HCT116 (cell line): ENCODE results near the gene PPY. TPM values are rescaled to one million over a fixed set of nuclear protein-coding genes. Genes with fewer than 3 reads are reported as not detected.

Experiments used
- ATAC-seq: fragments of 200-7000 bp; cut with Tn5 transposase; 2 replicates; pipeline ENCODE4 v1.9.1; 2020; ENCODE audit warnings: mild to moderate bottlenecking, moderate library complexity
- BruUV-seq: library from RNA; stranded (reverse); fragments of 400-500 nt; replicated peaks from 2 replicates; lab custom pipeline; 2021; lab: Mats Ljungman, UMichigan
- CTCF ChIA-PET: fragments of 300-600 bp; sonication (Branson Sonifier 250); formaldehyde crosslinking; loops from one replicate; lab custom pipeline; 2021; ENCODE audit warnings: antibody characterized with exemption; lab: Charles Lee
- POLR2A ChIA-PET: fragments of 300-600, 350-600 bp; sonication (Branson Sonifier 250); formaldehyde crosslinking; loops from one replicate; lab custom pipeline; 2021; ENCODE audit warnings: antibody characterized with exemption; lab: Charles Lee
- RAD21 ChIA-PET, 2 experiments: fragments of 300-600 bp; sonication (Branson Sonifier 250); formaldehyde crosslinking; loops; one replicate each; lab custom pipeline; 2023; ENCODE audit warnings: low total read pairs in 2 of 2; ENCODE audit not compliant: uncharacterized antibody in 2 of 2, unreplicated experiment in 2 of 2, low non-redundant PET in 1 of 2; lab: Charles Lee
- DNase-seq: peaks from one replicate; pipeline ENCODE4 v3.0.0-alpha.2; 2010; ENCODE audit warnings: low read depth, low spot score
- H2AFZ ChIP-seq: fragments of 200-600 bp; shearing (Covaris generic), sonication (generic); 2 replicates; pipeline ENCODE4 v1.6.1; 2017; ENCODE audit warnings: low read depth, mixed run types, mixed read lengths, antibody characterized with exemption, low read length; ENCODE audit not compliant: poor library complexity, severe bottlenecking
- H3K27ac ChIP-seq: 2 replicates; pipeline ENCODE4 v1.5.1; 2012; ENCODE audit warnings: low read depth, low read length
- H3K27me3 ChIP-seq: fragments of 200-600 bp; sonication (generic); 2 replicates; pipeline ENCODE4 v1.6.1; 2016; ENCODE audit warnings: mixed run types, low read length, mixed read lengths; ENCODE audit not compliant: insufficient read depth
- H3K36me3 ChIP-seq, 2 experiments: fragments of 200-500 bp in 1 of 2; fragments of 200-600 bp in 1 of 2; sonication (Bioruptor generic) in 1 of 2; sonication (generic) in 1 of 2; 2 replicates each; pipeline versions ENCODE4 v1.5.1 to v1.6.1; 2014 to 2016; ENCODE audit warnings: low read length in 2 of 2, inconsistent platforms in 1 of 2, mixed read lengths in 1 of 2, mixed run types in 1 of 2; ENCODE audit not compliant: insufficient read depth in 2 of 2, control insufficient read depth in 1 of 2
- H3K4me1 ChIP-seq, 2 experiments: fragments of 200-600 bp in 1 of 2; sonication (generic) in 1 of 2; 2 replicates each; pipeline versions ENCODE4 v1.5.1 to v1.6.1; 2012 to 2017; ENCODE audit warnings: low read length in 2 of 2, inconsistent platforms in 1 of 2, mild to moderate bottlenecking in 1 of 2, mixed read lengths in 1 of 2, mixed run types in 1 of 2, moderate library complexity in 1 of 2; ENCODE audit not compliant: insufficient read depth in 2 of 2, control insufficient read depth in 1 of 2
- H3K4me2 ChIP-seq: fragments of 200-600 bp; sonication (generic); 2 replicates; pipeline ENCODE4 v1.6.1; 2017; ENCODE audit warnings: mixed run types, low read length, mixed read lengths
- H3K4me3 ChIP-seq, 2 experiments: fragments of 200-600 bp in 1 of 2; sonication (generic) in 1 of 2; replicated peaks in 1 of 2; 2 replicates each; pipeline ENCODE4 v1.5.1; 2011 to 2016; ENCODE audit warnings: low read length in 2 of 2, control low read depth in 1 of 2, low read depth in 1 of 2, mild to moderate bottlenecking in 1 of 2, mixed read lengths in 1 of 2, mixed run types in 1 of 2
- H3K79me2 ChIP-seq: fragments of 200-600 bp; sonication (generic); 2 replicates; pipeline ENCODE4 v1.6.1; 2017; ENCODE audit warnings: mild to moderate bottlenecking, mixed run types, low read length, moderate library complexity, mixed read lengths; ENCODE audit not compliant: insufficient read depth
- H3K9ac ChIP-seq: fragments of 200-600 bp; sonication (generic); 2 replicates; pipeline ENCODE4 v1.6.1; 2016; ENCODE audit warnings: low read length, mixed read lengths
- H3K9me2 ChIP-seq: fragments of 200-600 bp; sonication (generic), shearing (Covaris generic); 2 replicates; pipeline ENCODE4 v1.6.1; 2017; ENCODE audit warnings: mixed run types, mild to moderate bottlenecking, moderate library complexity; ENCODE audit not compliant: insufficient read depth
- H3K9me3 ChIP-seq, 2 experiments: fragments of 200-500 bp in 1 of 2; fragments of 200-600 bp in 1 of 2; sonication (Bioruptor generic) in 1 of 2; sonication (generic) in 1 of 2; 2 replicates each; pipeline ENCODE4 v1.6.1; 2014 to 2017; ENCODE audit warnings: low read length in 2 of 2, mixed read lengths in 2 of 2, inconsistent platforms in 1 of 2, low read depth in 1 of 2, mild to moderate bottlenecking in 1 of 2, mixed run types in 1 of 2, moderate library complexity in 1 of 2; ENCODE audit not compliant: control insufficient read depth in 1 of 2, insufficient read depth in 1 of 2
- H4K20me1 ChIP-seq: fragments of 200-600 bp; sonication (generic), shearing (Covaris generic); 2 replicates; pipeline ENCODE4 v1.6.1; 2017; ENCODE audit warnings: mixed run types, mild to moderate bottlenecking, moderate library complexity; ENCODE audit not compliant: insufficient read depth
- CBX3 ChIP-seq: IDR thresholded peaks from 2 replicates; pipeline ENCODE4 v1.6.1; 2012; ENCODE audit warnings: low read depth
- CEBPB ChIP-seq: IDR thresholded peaks from 2 replicates; pipeline ENCODE4 v1.6.1; 2012; ENCODE audit warnings: low read depth
- EGR1 ChIP-seq: IDR thresholded peaks from 2 replicates; pipeline ENCODE4 v1.6.1; 2012; ENCODE audit warnings: low read depth
- EZH2phosphoT487 ChIP-seq: fragments of 200-600 bp; IDR thresholded peaks from 2 replicates; pipeline ENCODE4 v1.6.1; 2018; ENCODE audit warnings: antibody characterized with exemption, borderline replicate concordance
- JUND ChIP-seq: IDR thresholded peaks from 2 replicates; pipeline ENCODE4 v1.6.1; 2012
- POLR2A ChIP-seq: IDR thresholded peaks from 2 replicates; pipeline ENCODE4 v1.7.0; 2011; ENCODE audit warnings: borderline replicate concordance; ENCODE audit not compliant: insufficient read depth, insufficient read length; ENCODE audit errors: extremely low read depth
- RAD21 ChIP-seq: IDR thresholded peaks from 2 replicates; pipeline ENCODE4 v1.6.1; 2012; ENCODE audit warnings: low read depth, mild to moderate bottlenecking
- SP1 ChIP-seq: IDR thresholded peaks from 2 replicates; pipeline ENCODE4 v1.6.1; 2012; ENCODE audit warnings: low read depth
- TCF7L2 ChIP-seq: IDR thresholded peaks from 2 replicates; pipeline ENCODE4 v1.7.0; 2011; ENCODE audit warnings: borderline replicate concordance, inconsistent platforms; ENCODE audit not compliant: insufficient read depth, insufficient read length; ENCODE audit errors: extremely low read depth
- YY1 ChIP-seq: IDR thresholded peaks from 2 replicates; pipeline ENCODE4 v1.6.1; 2011; ENCODE audit warnings: low read length, low read depth, moderate library complexity, mild to moderate bottlenecking; ENCODE audit not compliant: insufficient replicate concordance; ENCODE audit errors: extremely low read depth
- ZFX ChIP-seq: fragments of 450-650 bp; IDR thresholded peaks from 2 replicates; pipeline ENCODE4 v1.6.1; 2017
- ZNF274 ChIP-seq: fragments of 200-500 bp; sonication (Bioruptor generic); IDR thresholded peaks from 2 replicates; pipeline ENCODE4 v1.6.1; 2014; ENCODE audit warnings: mild to moderate bottlenecking, low read depth, low read length, inconsistent platforms
- intact Hi-C: fragments of 100-400 bp; cut with micrococcal nuclease; formaldehyde crosslinking; loops from 2 replicates; pipeline ENCODE4 v1.10.0; 2022
- total RNA-seq: library from RNA; stranded (reverse); gene quantifications from one replicate; pipeline ENCODE4 v1.2.1, GENCODE V29; 2021; ENCODE audit not compliant: unreplicated experiment
- TF ChIP-seq, protein P1 (sequence below), 3 experiments: fragments of 200-600 bp in 1 of 3; sonication (generic) in 1 of 3; IDR thresholded peaks in 2 of 3; conservative IDR thresholded peaks in 1 of 3; 2 replicates each; pipeline ENCODE4 v1.5.1; 2012 to 2017; ENCODE audit warnings: low read depth in 2 of 3, low read length in 2 of 3, antibody characterized with exemption in 1 of 3, borderline replicate concordance in 1 of 3, control low read depth in 1 of 3, mild to moderate bottlenecking in 1 of 3, mixed read lengths in 1 of 3, mixed run types in 1 of 3, moderate library complexity in 1 of 3; ENCODE audit not compliant: insufficient read depth in 1 of 3
- TF ChIP-seq, protein P2 (sequence below): IDR thresholded peaks from 2 replicates; pipeline ENCODE4 v1.6.1; 2011; ENCODE audit warnings: mild to moderate bottlenecking, low read length, moderate library complexity; ENCODE audit not compliant: insufficient replicate concordance; ENCODE audit errors: extremely low read depth
- TF ChIP-seq, protein P3 (sequence below): IDR thresholded peaks from 2 replicates; pipeline ENCODE4 v1.6.1; 2012
- TF ChIP-seq, protein P4 (sequence below): IDR thresholded peaks from 2 replicates; pipeline ENCODE4 v1.6.1; 2012

The PPY gene
- total RNA-seq, 1 experiment from 2014 or later: not detected

DNA sequence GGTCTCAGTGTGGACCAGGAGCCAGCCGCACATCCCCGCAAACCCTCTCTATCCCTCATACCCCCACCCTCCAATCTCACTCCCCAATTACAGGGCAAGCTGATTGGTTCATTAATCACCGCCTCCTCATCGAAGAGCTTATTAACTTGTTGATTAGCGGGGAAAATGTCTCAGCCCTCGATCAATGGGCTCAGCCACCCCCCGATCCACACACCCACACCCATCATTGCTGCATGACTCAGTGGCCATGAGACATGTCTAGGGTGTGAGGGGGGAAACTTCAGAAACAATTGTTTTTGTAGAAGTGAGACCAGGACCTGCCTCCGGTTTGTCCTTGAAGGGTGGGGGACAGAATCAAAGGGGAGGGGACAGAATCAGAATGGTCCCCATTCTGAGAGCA lies 13.9 kb upstream of the PPY start (continued):
- TF ChIP-seq, protein P1, sequence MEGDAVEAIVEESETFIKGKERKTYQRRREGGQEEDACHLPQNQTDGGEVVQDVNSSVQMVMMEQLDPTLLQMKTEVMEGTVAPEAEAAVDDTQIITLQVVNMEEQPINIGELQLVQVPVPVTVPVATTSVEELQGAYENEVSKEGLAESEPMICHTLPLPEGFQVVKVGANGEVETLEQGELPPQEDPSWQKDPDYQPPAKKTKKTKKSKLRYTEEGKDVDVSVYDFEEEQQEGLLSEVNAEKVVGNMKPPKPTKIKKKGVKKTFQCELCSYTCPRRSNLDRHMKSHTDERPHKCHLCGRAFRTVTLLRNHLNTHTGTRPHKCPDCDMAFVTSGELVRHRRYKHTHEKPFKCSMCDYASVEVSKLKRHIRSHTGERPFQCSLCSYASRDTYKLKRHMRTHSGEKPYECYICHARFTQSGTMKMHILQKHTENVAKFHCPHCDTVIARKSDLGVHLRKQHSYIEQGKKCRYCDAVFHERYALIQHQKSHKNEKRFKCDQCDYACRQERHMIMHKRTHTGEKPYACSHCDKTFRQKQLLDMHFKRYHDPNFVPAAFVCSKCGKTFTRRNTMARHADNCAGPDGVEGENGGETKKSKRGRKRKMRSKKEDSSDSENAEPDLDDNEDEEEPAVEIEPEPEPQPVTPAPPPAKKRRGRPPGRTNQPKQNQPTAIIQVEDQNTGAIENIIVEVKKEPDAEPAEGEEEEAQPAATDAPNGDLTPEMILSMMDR (IDR thresholded peaks at IDR 0.05 in 2 of 3, conservative IDR thresholded peaks at IDR 0.05 in 1 of 3; ENCODE audit: borderline replicate concordance in 1 of 3, insufficient read depth in 1 of 3, low read depth in 2 of 3, low read length in 2 of 3): no peak
- TF ChIP-seq SP1 (no peak), JUND (no peak), CBX3 (no peak), CEBPB (no peak), EGR1 (no peak), ZNF274 (no peak), ZFX (no peak), RAD21 (no peak), POLR2A (no peak)

DNA sequence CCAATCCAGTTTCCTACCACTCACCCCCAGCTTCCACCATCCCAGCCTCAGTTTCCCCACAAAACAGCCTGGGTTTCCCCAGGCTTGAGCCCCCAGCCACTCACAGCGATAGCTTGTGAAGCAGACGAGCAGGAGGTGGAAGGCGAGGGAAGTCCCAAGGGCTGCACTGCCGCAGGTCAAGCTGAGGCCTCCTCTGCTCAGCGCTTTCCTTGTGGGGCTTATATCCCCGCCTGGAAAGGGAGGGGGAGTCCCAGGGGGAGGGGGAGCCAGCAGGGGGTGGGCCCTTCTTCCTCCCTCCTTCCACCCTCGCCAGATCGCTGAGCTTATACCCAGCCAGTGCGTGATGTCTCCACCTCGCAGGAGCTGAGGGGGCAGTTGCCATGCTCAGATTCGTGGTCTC lies 11.5 kb upstream of the PPY start, which contains the start of gene PYY:
PYY (minus strand) TSS at position 195 of the 400 bp plus-strand sequence. CDS start 457 bp downstream, outside the sequence.
- POLR2A ChIA-PET: no interaction called here
- Histone ChIP-seq H3K9me3 (no peaks in the 10 kb centered on the region), H3K4me3 (no peak within 1 kb of the TSS), H3K36me3 (no peaks in the 10 kb centered on the region), H3K27ac (no peak within 1 kb of the TSS), H3K9ac (no peak within 1 kb of the TSS), H2AFZ (no peak within 1 kb of the TSS), H3K9me2 (no peaks in the 10 kb centered on the region), H3K4me1 (no peaks in the 10 kb centered on the region), H4K20me1 (no peaks in the 10 kb centered on the region), H3K4me2 (no peak within 1 kb of the TSS), H3K27me3 (no peaks in the 10 kb centered on the region), H3K79me2 (no peaks in the 10 kb centered on the region)
- DNase-seq (no peak), ATAC-seq (no peak)
- CTCF ChIA-PET: interaction anchor here (0.6 kb wide), 1 partner anchor 47 kb away, joined by 3 read pairs; no protein-coding TSS in a partner anchor
- intact Hi-C loops: no loop called here
- BruUV-seq: no TSS peak
- RAD21 ChIA-PET: no interaction called here
- TF ChIP-seq, protein P2, sequence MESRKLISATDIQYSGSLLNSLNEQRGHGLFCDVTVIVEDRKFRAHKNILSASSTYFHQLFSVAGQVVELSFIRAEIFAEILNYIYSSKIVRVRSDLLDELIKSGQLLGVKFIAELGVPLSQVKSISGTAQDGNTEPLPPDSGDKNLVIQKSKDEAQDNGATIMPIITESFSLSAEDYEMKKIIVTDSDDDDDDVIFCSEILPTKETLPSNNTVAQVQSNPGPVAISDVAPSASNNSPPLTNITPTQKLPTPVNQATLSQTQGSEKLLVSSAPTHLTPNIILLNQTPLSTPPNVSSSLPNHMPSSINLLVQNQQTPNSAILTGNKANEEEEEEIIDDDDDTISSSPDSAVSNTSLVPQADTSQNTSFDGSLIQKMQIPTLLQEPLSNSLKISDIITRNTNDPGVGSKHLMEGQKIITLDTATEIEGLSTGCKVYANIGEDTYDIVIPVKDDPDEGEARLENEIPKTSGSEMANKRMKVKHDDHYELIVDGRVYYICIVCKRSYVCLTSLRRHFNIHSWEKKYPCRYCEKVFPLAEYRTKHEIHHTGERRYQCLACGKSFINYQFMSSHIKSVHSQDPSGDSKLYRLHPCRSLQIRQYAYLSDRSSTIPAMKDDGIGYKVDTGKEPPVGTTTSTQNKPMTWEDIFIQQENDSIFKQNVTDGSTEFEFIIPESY: no peak
- TF ChIP-seq TCF7L2 (no peak), ZNF274 (no peak), YY1 (no peak), POLR2A (no peak), CBX3 (no peak), RAD21 (no peak), EZH2phosphoT487 (no peak)
- TF ChIP-seq, protein P1 (IDR thresholded peaks at IDR 0.05 in 2 of 3, conservative IDR thresholded peaks at IDR 0.05 in 1 of 3; ENCODE audit: borderline replicate concordance in 1 of 3, insufficient read depth in 1 of 3, low read depth in 2 of 3, low read length in 2 of 3): no peak
- TF ChIP-seq, protein P3, sequence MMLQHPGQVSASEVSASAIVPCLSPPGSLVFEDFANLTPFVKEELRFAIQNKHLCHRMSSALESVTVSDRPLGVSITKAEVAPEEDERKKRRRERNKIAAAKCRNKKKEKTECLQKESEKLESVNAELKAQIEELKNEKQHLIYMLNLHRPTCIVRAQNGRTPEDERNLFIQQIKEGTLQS: no peak
- TF ChIP-seq, protein P4, sequence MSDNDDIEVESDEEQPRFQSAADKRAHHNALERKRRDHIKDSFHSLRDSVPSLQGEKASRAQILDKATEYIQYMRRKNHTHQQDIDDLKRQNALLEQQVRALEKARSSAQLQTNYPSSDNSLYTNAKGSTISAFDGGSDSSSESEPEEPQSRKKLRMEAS: no peak
